ENCODE measurements around the gene HTR2C.

DNA sequence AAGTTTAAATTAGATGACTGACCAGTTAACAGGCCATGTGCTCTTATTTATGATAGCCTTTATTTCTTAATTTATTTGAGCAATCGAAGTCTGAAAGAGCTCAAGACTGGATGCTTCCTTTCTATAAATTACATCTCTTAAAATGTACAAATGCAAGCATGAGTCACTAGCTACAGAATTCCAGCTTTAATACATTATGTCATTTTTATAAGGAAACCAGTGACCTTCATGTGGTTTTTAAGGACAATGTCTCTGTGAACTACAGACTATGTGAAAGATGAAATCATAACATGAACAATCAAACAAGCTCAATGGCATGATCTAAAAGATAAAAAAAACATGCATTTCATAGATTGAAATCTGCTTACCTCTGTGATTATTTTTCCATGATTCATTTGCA, 15.4 kb downstream of the HTR2C start:
- TF ChIP-seq CTCF (IDR thresholded peaks at IDR 0.05) (no peak), POLR2A (IDR thresholded peaks at IDR 0.05) (no peak)

All from lower leg skin (tissue), 3 donors.